HepG2 (cell line): Measurements from ENCODE around the gene IFNB1. TPM values are rescaled to one million over a fixed set of nuclear protein-coding genes. Genes with fewer than 3 reads are reported as not detected.

ENCODE experiments used
- ATAC-seq: fragments of 200-7000 bp; cut with Tn5 transposase; 3 replicates; pipeline ENCODE4 v1.9.1; 2020; ENCODE audit warnings: mild to moderate bottlenecking, moderate library complexity
- BruUV-seq: library from RNA; stranded (reverse); fragments of 400-500 nt; replicated peaks from 2 replicates; lab custom pipeline; 2021; lab: Mats Ljungman, UMichigan
- CTCF ChIA-PET: fragments of 300-600 bp; formaldehyde crosslinking; extraction: SDS; loops from one replicate; lab custom pipeline; 2021; ENCODE audit warnings: low total read pairs, inconsistent platforms, low intra/inter-chr PET ratio; lab: Yijun Ruan, JAX
- POLR2A ChIA-PET: fragments of 350-600 bp; sonication (Branson Sonifier 250); formaldehyde crosslinking; loops from one replicate; lab custom pipeline; 2020; ENCODE audit warnings: antibody characterized with exemption, inconsistent platforms; lab: Yijun Ruan, JAX
- DNase-seq: peaks from one replicate; pipeline ENCODE4 v3.0.0-alpha.2; 2015; ENCODE audit warnings: low spot score
- FAIRE-seq: peaks from 3 replicates; lab custom pipeline; 2011; peaks lifted over from hg19 to GRCh38; lab: Jason Lieb, UNC
- H2AFZ ChIP-seq: one replicate; pipeline ENCODE4 v1.6.1; 2011; ENCODE audit warnings: low read length, inconsistent platforms
- H3K27ac ChIP-seq: fragments of 300-600 bp; 3 replicates; pipeline ENCODE4 v1.8.0; 2011; ENCODE audit warnings: mixed run types, mild to moderate bottlenecking, mixed read lengths, low read length, inconsistent platforms; ENCODE audit not compliant: insufficient read depth; ENCODE audit errors: extremely low read length
- H3K27me3 ChIP-seq, 2 experiments: fragments of 200-600 bp in 1 of 2; 2 replicates in 1 of 2; 3 replicates in 1 of 2; pipeline versions ENCODE4 v1.6.0 to v1.8.0; 2011; ENCODE audit warnings: low read length in 2 of 2, mild to moderate bottlenecking in 2 of 2, moderate library complexity in 2 of 2, inconsistent platforms in 1 of 2; ENCODE audit not compliant: insufficient read depth in 2 of 2, control insufficient read depth in 1 of 2
- H3K36me3 ChIP-seq, 2 experiments: fragments of 200-600 bp in 1 of 2; replicated peaks in 1 of 2; 2 replicates in 1 of 2; 3 replicates in 1 of 2; pipeline versions ENCODE4 v1.5.1 to v1.8.0; 2011; ENCODE audit warnings: low read length in 2 of 2, inconsistent platforms in 1 of 2; ENCODE audit not compliant: insufficient read depth in 2 of 2, control insufficient read depth in 1 of 2
- H3K4me1 ChIP-seq: 2 replicates; pipeline ENCODE4 v1.5.1; 2012; ENCODE audit warnings: low read length, inconsistent platforms; ENCODE audit not compliant: insufficient read depth
- H3K4me2 ChIP-seq: 2 replicates; pipeline ENCODE4 v1.6.0; 2011; ENCODE audit warnings: low read depth, low read length, inconsistent platforms
- H3K4me3 ChIP-seq, 3 experiments: fragments of 200-600 bp in 1 of 3; sonication (generic), shearing (Covaris generic) in 1 of 3; replicated peaks in 1 of 3; 2 replicates each; pipeline ENCODE4 v1.5.1; 2011 to 2016; ENCODE audit warnings: low read length in 3 of 3, inconsistent platforms in 2 of 3, low read depth in 2 of 3, mild to moderate bottlenecking in 2 of 3, control low read depth in 1 of 3, mixed read lengths in 1 of 3; ENCODE audit not compliant: insufficient read depth in 1 of 3
- H3K79me2 ChIP-seq: one replicate; pipeline ENCODE4 v1.6.1; 2011; ENCODE audit warnings: low read length, inconsistent platforms; ENCODE audit not compliant: insufficient read depth
- H3K9ac ChIP-seq: 2 replicates; pipeline ENCODE4 v1.6.0; 2011; ENCODE audit warnings: mild to moderate bottlenecking, low read depth, low read length, inconsistent platforms; ENCODE audit not compliant: insufficient read depth
- H3K9me3 ChIP-seq: 2 replicates; pipeline ENCODE4 v1.5.1; 2012; ENCODE audit warnings: mild to moderate bottlenecking, low read length
- H4K20me1 ChIP-seq: 2 replicates; pipeline ENCODE4 v1.6.0; 2011; ENCODE audit warnings: inconsistent platforms, mild to moderate bottlenecking, low read length, moderate library complexity; ENCODE audit not compliant: insufficient read depth
- NBN ChIP-seq: fragments of 450-650 bp; conservative IDR thresholded peaks from 2 replicates; pipeline ENCODE4 v1.6.1; 2017
- PAWR ChIP-seq: sonication (generic); formaldehyde crosslinking; IDR thresholded peaks from 2 replicates; pipeline ENCODE4 v1.4.0; 2020; ENCODE audit warnings: missing genetic modification reagents, mild to moderate bottlenecking, borderline replicate concordance
- POGZ ChIP-seq: sonication (generic); formaldehyde crosslinking; IDR thresholded peaks from 2 replicates; pipeline ENCODE4 v1.4.0; 2020; ENCODE audit warnings: mild to moderate bottlenecking, missing genetic modification reagents
- SPEN ChIP-seq: sonication (generic); formaldehyde crosslinking; IDR thresholded peaks from 2 replicates; pipeline ENCODE4 v1.5.1; 2020; ENCODE audit warnings: low read depth, mild to moderate bottlenecking, missing genetic modification reagents
- SUZ12 ChIP-seq: fragments of 150-350 bp; IDR thresholded peaks from 2 replicates; pipeline ENCODE4 v1.6.1; 2014; ENCODE audit warnings: low read depth, low read length
- WGBS: methylation state at CpG from one replicate; pipeline ENCODE4 v1.1.6; 2017; ENCODE audit warnings: low lambda C conversion rate; 5-methylcytosine and 5-hydroxymethylcytosine counted together
- in situ Hi-C: cut with HindIII; loops from 2 replicates; pipeline ENCODE4 v1.10.0; 2017; ENCODE audit warnings: low pct_unique_long_range_greater_than_20kb; ENCODE audit not compliant: extremely low pct_ligation_motif_present
- intact Hi-C: fragments of 100-400 bp; cut with micrococcal nuclease; formaldehyde crosslinking; loops from one replicate; pipeline ENCODE4 v1.10.0; 2022; ENCODE audit not compliant: unreplicated experiment
- polyA plus RNA-seq, 8 experiments: library from polyadenylated mRNA; depleted of rRNA in 3 of 8; stranded (reverse) in 7 of 8; unstranded in 1 of 8; fragments of >200 nt; fragmentation: Illumina TruSeq in 4 of 8; extraction: Trizol in 4 of 8; gene quantifications; 2 replicates each; pipeline versions ENCODE4 v1.2.1 to v1.2.3, GENCODE V29; 2011 to 2016; ENCODE audit warnings: low read depth in 4 of 8, missing spikeins in 1 of 8, mixed read lengths in 1 of 8; ENCODE audit not compliant: insufficient read depth in 1 of 8
- total RNA-seq, 5 experiments: library from RNA; depleted of rRNA; stranded (reverse); fragments of >200 nt; fragmentation: Illumina TruSeq; extraction: Trizol; gene quantifications; 2 replicates each; pipeline ENCODE4 v1.2.3, GENCODE V29; 2016; ENCODE audit warnings: low read depth in 1 of 5
- TF ChIP-seq, protein P1 (sequence below): IDR thresholded peaks from 2 replicates; pipeline ENCODE4 v1.6.1; 2016; ENCODE audit warnings: control low read depth
- TF ChIP-seq, protein P2 (sequence below): sonication (generic); formaldehyde crosslinking; IDR thresholded peaks from 2 replicates; pipeline ENCODE4 v1.5.1; 2020; ENCODE audit warnings: mild to moderate bottlenecking, missing genetic modification reagents, moderate library complexity

IFNB1 gene
- total and polyA plus RNA-seq, 2 of the 13 experiments (the other 11 are each of a cell fraction or from before 2014, with no cell fraction given), result not detected

DNA sequence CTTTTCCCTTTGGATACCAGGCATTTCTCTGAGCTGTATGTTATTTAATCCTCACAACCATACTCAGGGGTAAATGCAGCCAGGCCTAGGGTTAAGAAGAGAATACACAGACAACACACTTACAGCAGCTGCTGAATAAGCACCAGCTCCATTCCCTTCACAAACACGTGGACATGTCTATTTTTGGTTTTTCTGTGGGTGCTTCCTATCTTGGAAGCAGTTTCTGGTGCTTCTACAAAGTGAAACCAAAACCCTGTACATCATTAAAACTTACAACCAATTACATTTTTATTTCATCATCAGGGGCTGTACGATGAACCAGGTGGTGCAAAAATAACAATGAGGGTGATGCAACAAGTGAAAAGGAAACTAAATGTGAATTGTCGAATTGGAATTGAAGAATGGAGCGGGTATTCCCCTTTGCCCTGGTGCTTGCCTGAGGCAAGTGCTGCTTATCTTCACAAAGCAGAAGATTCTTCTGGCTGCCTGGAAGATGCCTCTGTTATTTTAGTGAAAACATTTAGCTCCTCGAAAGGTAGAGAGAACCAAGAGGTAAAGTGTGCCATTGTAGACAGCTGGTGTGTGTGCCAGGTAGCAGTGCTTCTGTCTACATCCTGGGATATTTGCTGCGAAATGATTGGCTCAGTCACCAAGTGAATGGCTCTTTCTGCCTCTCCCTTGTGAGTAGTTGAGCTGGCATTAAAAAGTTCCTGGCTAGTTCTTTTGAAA is 18.6 kb upstream of the IFNB1 start:
- no TSS peak for BruUV-seq
- ATAC-seq (no peak), DNase-seq (no peak), FAIRE-seq (no peak)
- H3K4me3 ChIP-seq, result no peak overlapping the region
- WGBS, result 8% methylated on average over 6 of the region's 6 CpGs
- CTCF ChIA-PET, result no interaction called here
- no peaks in the 10 kb centered on the region for H3K4me1 ChIP-seq
- no peaks in the 10 kb centered on the region for H3K9me3 ChIP-seq
- no peaks in the 10 kb centered on the region for H3K27me3 ChIP-seq
- H3K9ac ChIP-seq, result no peak overlapping the region
- in situ Hi-C loops, result no loop called here
- intact Hi-C loops, result no loop called here
- H4K20me1 ChIP-seq, result no peaks in the 10 kb centered on the region
- TF ChIP-seq SPEN (CRISPR knock-in tag) (no peak), SUZ12 (no peak), PAWR (CRISPR knock-in tag) (no peak), POGZ (CRISPR knock-in tag) (no peak), NBN (no peak)
- TF ChIP-seq, protein P1, sequence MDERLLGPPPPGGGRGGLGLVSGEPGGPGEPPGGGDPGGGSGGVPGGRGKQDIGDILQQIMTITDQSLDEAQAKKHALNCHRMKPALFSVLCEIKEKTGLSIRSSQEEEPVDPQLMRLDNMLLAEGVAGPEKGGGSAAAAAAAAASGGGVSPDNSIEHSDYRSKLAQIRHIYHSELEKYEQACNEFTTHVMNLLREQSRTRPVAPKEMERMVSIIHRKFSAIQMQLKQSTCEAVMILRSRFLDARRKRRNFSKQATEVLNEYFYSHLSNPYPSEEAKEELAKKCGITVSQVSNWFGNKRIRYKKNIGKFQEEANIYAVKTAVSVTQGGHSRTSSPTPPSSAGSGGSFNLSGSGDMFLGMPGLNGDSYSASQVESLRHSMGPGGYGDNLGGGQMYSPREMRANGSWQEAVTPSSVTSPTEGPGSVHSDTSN (CRISPR knock-in tag), result no peak
- TF ChIP-seq, protein P2, sequence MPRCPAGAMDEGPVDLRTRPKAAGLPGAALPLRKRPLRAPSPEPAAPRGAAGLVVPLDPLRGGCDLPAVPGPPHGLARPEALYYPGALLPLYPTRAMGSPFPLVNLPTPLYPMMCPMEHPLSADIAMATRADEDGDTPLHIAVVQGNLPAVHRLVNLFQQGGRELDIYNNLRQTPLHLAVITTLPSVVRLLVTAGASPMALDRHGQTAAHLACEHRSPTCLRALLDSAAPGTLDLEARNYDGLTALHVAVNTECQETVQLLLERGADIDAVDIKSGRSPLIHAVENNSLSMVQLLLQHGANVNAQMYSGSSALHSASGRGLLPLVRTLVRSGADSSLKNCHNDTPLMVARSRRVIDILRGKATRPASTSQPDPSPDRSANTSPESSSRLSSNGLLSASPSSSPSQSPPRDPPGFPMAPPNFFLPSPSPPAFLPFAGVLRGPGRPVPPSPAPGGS (CRISPR knock-in tag), result no peak
- H3K4me2 ChIP-seq, result 0 out of 2 replicates have a peak overlapping the region, but pooled peaks have one; percentile 1
- POLR2A ChIA-PET, result no interaction called here
- H3K36me3 ChIP-seq, result no peaks in the 10 kb centered on the region
- no peak overlapping the region for H2AFZ ChIP-seq
- no peak overlapping the region for H3K27ac ChIP-seq
- H3K79me2 ChIP-seq, result no peaks in the 10 kb centered on the region
